A549 (cell line): ENCODE measurements around the gene HMCN1.

Experiments
- POLR2A ChIP-seq: IDR thresholded peaks from 2 replicates; pipeline ENCODE4 v1.6.1; 2012; ENCODE audit warnings: mild to moderate bottlenecking, low read length
- ZSCAN20 ChIP-seq: fragments of 250-450 bp; sonication (Bioruptor Pico); IDR thresholded peaks from 2 replicates; pipeline ENCODE4 v1.8.0; 2022; ENCODE audit warnings: mild to moderate bottlenecking, moderate library complexity

DNA sequence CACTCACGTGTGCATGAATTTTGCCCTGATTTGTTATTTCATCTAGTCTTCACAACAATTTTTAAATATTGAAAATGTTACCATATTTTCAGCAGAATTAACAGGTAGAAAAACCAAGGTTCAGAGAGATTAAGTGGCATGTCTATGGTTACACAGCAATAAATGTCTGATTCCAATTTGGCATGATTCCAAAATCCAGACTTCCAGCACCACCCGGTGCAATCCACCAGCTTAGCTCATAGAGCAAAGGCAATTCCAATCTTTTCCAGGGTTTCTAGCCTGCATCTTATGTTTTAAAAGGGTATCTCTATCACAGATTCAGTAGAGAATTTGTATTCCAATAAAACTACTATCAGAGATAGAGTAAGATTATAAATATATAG lies 479.0 kb downstream of the HMCN1 start:
- TF ChIP-seq POLR2A (no peak), ZSCAN20 (CRISPR knock-in tag) (no peak)
